Mucosa of rectum (tissue), 2 donors: ENCODE data around the gene KDM3A.
A peak's percentile ranks its signal among the peaks of the same experiment; 100 is the strongest.

Experiments used
- H3K27ac ChIP-seq, 2 donors: one replicate each; pipeline ENCODE4 v1.7.0; 2013; ENCODE audit warnings: inconsistent platforms in 2 of 2, low read depth in 2 of 2, low read length in 2 of 2
- H3K27me3 ChIP-seq, 2 donors: one replicate each; pipeline ENCODE4 v1.7.0; 2013; ENCODE audit warnings: low read length in 2 of 2; ENCODE audit not compliant: control insufficient read depth in 2 of 2, insufficient read depth in 2 of 2
- H3K36me3 ChIP-seq, 2 donors: one replicate each; pipeline ENCODE4 v1.7.0; 2013; ENCODE audit warnings: low read length in 2 of 2; ENCODE audit not compliant: control insufficient read depth in 2 of 2, insufficient read depth in 2 of 2
- H3K4me1 ChIP-seq, 2 donors: one replicate each; pipeline ENCODE4 v1.7.0; 2013; ENCODE audit warnings: low read length in 2 of 2, mild to moderate bottlenecking in 1 of 2; ENCODE audit not compliant: control insufficient read depth in 2 of 2, insufficient read depth in 2 of 2
- H3K4me3 ChIP-seq, 2 donors: one replicate each; pipeline ENCODE4 v1.7.0; 2013; ENCODE audit warnings: low read length in 2 of 2
- H3K9ac ChIP-seq, 2 donors: one replicate each; pipeline ENCODE4 v1.7.0; 2013; ENCODE audit warnings: low read length in 2 of 2, low read depth in 1 of 2, mild to moderate bottlenecking in 1 of 2
- H3K9me3 ChIP-seq, 2 donors: one replicate each; pipeline ENCODE4 v1.7.0; 2013; ENCODE audit warnings: low read length in 2 of 2; ENCODE audit not compliant: control insufficient read depth in 2 of 2
- donor health status: healthy.
- donor health status: Normal muscosa, but diverticular disease.

Gene KDM3A

GRCh38 chr2:86440631-86441391 lies at the start of gene KDM3A:
Gene KDM3A, plus strand, starts transcription at chr2:86441371. Its CDS starts 677 bp downstream, at chr2:86442048.
- Histone ChIP-seq H3K36me3 (peaks cover 3 to 5% of the 10 kb centered on the region in 2 donors), H3K9ac (peak within 1 kb of the TSS; percentile 76 to 89), H3K27me3 (no peaks in the 10 kb centered on the region), H3K4me3 (peak within 1 kb of the TSS; percentile 75 to 89), H3K9me3 (peaks cover 7 to 13% of the 10 kb centered on the region in 2 donors), H3K27ac (peak within 1 kb of the TSS; percentile 98 to 99), H3K4me1 (peaks cover 20 to 23% of the 10 kb centered on the region in 2 donors)

DNA sequence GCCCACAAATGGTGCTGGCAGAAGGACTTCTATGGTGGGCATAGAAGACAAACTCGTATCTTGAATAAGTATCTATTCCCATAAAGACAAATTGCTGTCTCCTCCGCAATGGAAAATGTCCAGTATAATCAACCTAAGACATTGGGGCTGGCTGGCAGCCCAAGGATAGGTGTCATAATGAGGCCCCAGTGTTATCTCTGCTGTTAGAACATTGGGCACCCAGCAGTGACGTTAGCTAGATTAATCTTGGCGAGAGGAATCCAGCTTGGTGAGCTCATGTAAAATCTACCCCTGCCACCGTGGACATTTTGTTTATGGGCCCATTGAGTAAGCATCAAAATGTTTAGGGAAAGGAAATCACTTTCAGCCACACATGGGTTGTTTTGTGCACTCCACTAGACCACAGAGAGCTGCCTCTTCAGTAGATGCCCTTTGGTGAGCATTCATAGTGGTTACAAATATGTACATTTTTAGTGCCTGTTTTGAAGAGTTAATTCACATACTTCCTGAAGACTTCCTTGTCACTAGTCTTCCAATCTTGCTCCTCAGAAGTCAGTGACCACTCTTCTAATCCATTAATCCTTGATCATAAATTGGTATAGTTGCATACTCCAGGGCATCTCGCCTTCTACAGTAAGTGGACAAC lies 48.2 kb upstream of the KDM3A start:
- H3K27me3 ChIP-seq, result no peaks in the 10 kb centered on the region

GRCh38 chr2:86393521-86394491 lies 47.4 kb upstream of the KDM3A start:
- H3K36me3 ChIP-seq, result no peaks in the 10 kb centered on the region
- no peaks in the 10 kb centered on the region for H3K9me3 ChIP-seq
- no peaks in the 10 kb centered on the region for H3K27me3 ChIP-seq
- H3K9ac ChIP-seq, result no peak overlapping the region
- peak overlapping the region; percentile 33 to 74 for H3K27ac ChIP-seq
- H3K4me3 ChIP-seq, result peak overlapping the region in 1 of 2 donors; percentile 8
- peaks cover 10 to 16% of the 10 kb centered on the region in 2 donors for H3K4me1 ChIP-seq

More for the DNA sequence above, 48.2 kb upstream of the KDM3A start:
- no peaks in the 10 kb centered on the region for H3K9me3 ChIP-seq
- H3K36me3 ChIP-seq, result no peaks in the 10 kb centered on the region
- no peak overlapping the region for H3K4me3 ChIP-seq
- H3K27ac ChIP-seq, result peak overlapping the region in 1 of 2 donors; percentile 74
- peaks cover 10 to 16% of the 10 kb centered on the region in 2 donors for H3K4me1 ChIP-seq
- H3K9ac ChIP-seq, result no peak overlapping the region

- H3K4me1 ChIP-seq, result peaks cover 10 to 16% of the 10 kb centered on the region in 2 donors
- H3K9ac ChIP-seq, result no peak overlapping the region
- H3K27ac ChIP-seq, result no peak overlapping the region
- H3K27me3 ChIP-seq, result no peaks in the 10 kb centered on the region
- H3K4me3 ChIP-seq, result no peak overlapping the region
- H3K9me3 ChIP-seq, result no peaks in the 10 kb centered on the region
- no peaks in the 10 kb centered on the region for H3K36me3 ChIP-seq
These were observed 44.8 kb upstream of the KDM3A start for GRCh38 chr2:86396291-86396785.

DNA sequence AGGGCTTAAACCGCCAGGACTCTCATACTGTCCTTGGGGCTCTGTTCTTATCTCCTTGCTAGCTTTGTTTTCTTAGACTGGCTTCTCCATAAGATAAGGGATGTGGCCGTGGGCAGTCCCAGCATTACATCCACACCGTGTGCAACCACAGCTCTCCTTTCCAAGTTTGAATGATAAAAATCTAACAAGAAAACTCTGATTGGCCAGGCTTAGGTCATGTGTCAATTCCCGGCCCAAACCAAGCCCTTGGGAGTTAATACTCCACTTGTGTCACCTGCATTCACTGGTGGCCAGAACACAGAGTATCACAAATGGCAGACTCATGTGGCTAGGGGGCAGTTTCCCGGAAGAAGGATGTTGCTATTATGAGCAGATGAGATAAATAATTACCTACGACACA lies 43.2 kb upstream of the KDM3A start:
- Histone ChIP-seq H3K36me3 (no peaks in the 10 kb centered on the region), H3K9ac (no peak overlapping the region), H3K9me3 (no peaks in the 10 kb centered on the region), H3K4me3 (no peak overlapping the region), H3K27me3 (no peaks in the 10 kb centered on the region), H3K27ac (no peak overlapping the region), H3K4me1 (peaks cover 9 to 13% of the 10 kb centered on the region in 2 donors)

DNA sequence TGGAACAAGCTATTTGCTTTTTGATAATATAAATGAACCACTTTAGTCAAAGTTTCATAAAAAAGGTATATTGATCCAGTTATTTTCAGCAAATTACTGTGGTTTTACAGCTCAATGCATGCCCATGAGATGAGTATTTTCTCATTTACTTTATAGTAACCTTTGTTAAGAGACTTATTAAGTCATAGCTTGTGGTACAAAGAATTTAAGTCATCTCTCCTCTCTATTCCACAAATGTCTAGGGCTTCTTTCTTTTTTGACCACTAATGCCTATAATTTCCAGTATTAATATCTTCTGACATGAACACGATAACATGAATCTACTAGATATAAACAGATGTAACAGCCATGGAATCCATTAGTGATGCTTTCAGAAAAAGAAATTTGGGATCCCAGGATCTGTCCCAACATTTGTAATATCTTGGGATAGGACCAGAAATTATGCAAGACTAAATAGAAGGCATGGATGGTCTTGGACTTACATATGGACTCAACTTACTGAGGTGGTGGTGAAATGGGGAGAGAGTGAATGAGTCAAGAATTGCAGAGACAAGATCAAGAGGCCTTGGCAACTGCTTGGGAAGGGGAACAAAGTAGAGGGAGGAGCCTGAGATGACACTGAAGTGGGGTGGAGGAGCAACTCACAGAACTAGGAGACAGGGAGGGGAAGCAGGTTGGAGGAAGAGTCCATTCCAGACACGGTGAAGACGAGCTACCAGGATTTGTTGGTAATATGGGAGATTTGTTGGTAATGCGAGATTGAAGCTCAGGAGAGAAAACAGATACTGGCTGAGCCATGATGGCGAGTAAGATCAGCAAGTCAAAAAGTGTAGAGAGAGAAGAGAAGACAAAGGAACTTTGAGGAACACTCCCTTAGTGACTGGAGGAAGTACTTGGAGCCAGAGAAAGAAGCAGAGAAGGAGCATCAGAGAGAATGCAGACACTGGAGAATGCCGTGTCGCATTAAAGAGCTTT lies 42.4 kb upstream of the KDM3A start:
- Histone ChIP-seq H3K4me3 (no peak overlapping the region), H3K9me3 (no peaks in the 10 kb centered on the region), H3K36me3 (no peaks in the 10 kb centered on the region)

GRCh38 chr2:86400321-86400720 lies 40.9 kb upstream of the KDM3A start:
- Histone ChIP-seq H3K9ac (no peak overlapping the region), H3K27me3 (no peaks in the 10 kb centered on the region), H3K4me1 (no peaks in the 10 kb centered on the region), H3K9me3 (no peaks in the 10 kb centered on the region), H3K36me3 (no peaks in the 10 kb centered on the region), H3K27ac (no peak overlapping the region), H3K4me3 (no peak overlapping the region)

More for the DNA sequence above, 42.4 kb upstream of the KDM3A start:
- Histone ChIP-seq H3K9ac (no peak overlapping the region), H3K4me1 (peaks cover 1 to 6% of the 10 kb centered on the region in 2 donors), H3K27me3 (no peaks in the 10 kb centered on the region), H3K27ac (no peak overlapping the region)

DNA sequence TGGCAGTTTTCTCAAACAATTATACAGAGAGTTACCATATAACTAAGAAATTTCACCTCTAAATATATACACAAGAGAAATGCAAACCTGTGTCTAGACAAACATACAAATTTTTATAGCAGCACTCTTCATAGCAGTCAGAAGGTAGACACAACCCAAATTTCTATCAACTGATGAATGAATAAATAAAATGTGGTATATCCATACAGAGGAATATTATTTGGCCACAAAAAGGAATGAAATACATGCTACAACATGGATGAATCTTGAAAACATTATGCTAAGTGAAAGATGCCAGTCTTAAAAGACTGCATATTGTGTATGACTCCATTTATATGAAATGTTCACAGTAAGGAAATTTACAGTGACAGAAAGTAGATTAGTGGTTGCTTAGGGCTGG lies 30.6 kb upstream of the KDM3A start:
- no peaks in the 10 kb centered on the region for H3K4me1 ChIP-seq
- no peaks in the 10 kb centered on the region for H3K27me3 ChIP-seq
- H3K36me3 ChIP-seq, result no peaks in the 10 kb centered on the region
- no peak overlapping the region for H3K9ac ChIP-seq
- H3K4me3 ChIP-seq, result no peak overlapping the region
- H3K9me3 ChIP-seq, result no peaks in the 10 kb centered on the region
- no peak overlapping the region for H3K27ac ChIP-seq

DNA sequence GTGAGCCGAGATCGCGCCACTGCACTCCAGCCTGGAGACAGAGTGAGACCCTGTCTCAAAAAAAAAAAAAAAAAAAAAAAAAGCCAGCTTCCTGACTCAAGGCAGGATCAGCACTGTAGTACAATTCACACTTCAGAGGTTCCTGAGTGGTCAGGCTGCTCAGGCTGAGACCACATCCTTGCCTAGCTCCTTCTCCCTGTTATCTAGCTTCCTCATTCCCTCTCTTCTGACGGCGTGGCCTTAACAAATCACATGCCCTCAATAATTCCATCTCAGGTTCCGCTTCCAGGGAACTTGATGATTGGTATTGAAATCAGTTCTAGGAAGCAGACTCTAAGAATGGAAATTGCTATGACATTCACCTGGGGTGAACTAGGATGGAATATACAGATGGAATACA lies 29.8 kb upstream of the KDM3A start:
- no peaks in the 10 kb centered on the region for H3K27me3 ChIP-seq
- H3K27ac ChIP-seq, result no peak overlapping the region
- no peaks in the 10 kb centered on the region for H3K9me3 ChIP-seq
- H3K4me3 ChIP-seq, result no peak overlapping the region
- no peaks in the 10 kb centered on the region for H3K4me1 ChIP-seq
- H3K9ac ChIP-seq, result no peak overlapping the region
- no peaks in the 10 kb centered on the region for H3K36me3 ChIP-seq
